NCI-H510A (cell line): Measurements from ENCODE around the gene ADGRE3.

Experiments used
- DNase-seq: peaks from one replicate; lab custom pipeline; 2025; lab: John Stamatoyannopoulos, UW

ADGRE3 gene

GRCh38 chr19:14674764-14675163, at the start of gene ADGRE3:
Gene ADGRE3, minus strand, starts transcription at chr19:14674844. Its CDS starts 74 bp downstream, at chr19:14674770.
- no peak for DNase-seq

GRCh38 chr19:14722127-14722526, 47.5 kb upstream of the ADGRE3 start:
- DNase-seq: no peak

- DNase-seq: no peak
Observed at GRCh38 chr19:14719162-14719561, 44.5 kb upstream of the ADGRE3 start.

- no peak for DNase-seq
Observed at GRCh38 chr19:14718522-14719116, 44.0 kb upstream of the ADGRE3 start.

- no peak for DNase-seq
Observed at GRCh38 chr19:14715841-14716240, 41.2 kb upstream of the ADGRE3 start.

- DNase-seq: no peak
Observed at GRCh38 chr19:14704450-14704849, 29.8 kb upstream of the ADGRE3 start.

- DNase-seq: no peak
Observed at GRCh38 chr19:14703833-14704232, 29.2 kb upstream of the ADGRE3 start.

GRCh38 chr19:14700711-14701375, 26.2 kb upstream of the ADGRE3 start:
- DNase-seq: no peak

- DNase-seq: no peak
Observed at GRCh38 chr19:14699641-14700040, 25.0 kb upstream of the ADGRE3 start.

- no peak for DNase-seq
Observed at GRCh38 chr19:14695471-14695870, 20.8 kb upstream of the ADGRE3 start.

GRCh38 chr19:14694641-14695266, 20.1 kb upstream of the ADGRE3 start:
- DNase-seq: no peak

GRCh38 chr19:14689598-14690503, 15.2 kb upstream of the ADGRE3 start, which contains the start of gene ZNF333:
Gene ZNF333, plus strand, starts transcription at chr19:14690048. Its CDS starts 3,444 bp downstream, at chr19:14693492.
- DNase-seq: peak; percentile 74

- no peak for DNase-seq
Observed at GRCh38 chr19:14686411-14686810, 11.8 kb upstream of the ADGRE3 start.

- DNase-seq: no peak
Observed at GRCh38 chr19:14683439-14683838, 8.8 kb upstream of the ADGRE3 start.

GRCh38 chr19:14682084-14682483, 7.4 kb upstream of the ADGRE3 start:
- DNase-seq: no peak

GRCh38 chr19:14678199-14678598, 3.6 kb upstream of the ADGRE3 start:
- DNase-seq: no peak

GRCh38 chr19:14677464-14677863, 2.8 kb upstream of the ADGRE3 start:
- no peak for DNase-seq

GRCh38 chr19:14676762-14677161, 2.1 kb upstream of the ADGRE3 start:
- DNase-seq: no peak

GRCh38 chr19:14673088-14673487, 1.6 kb downstream of the ADGRE3 start:
- no peak for DNase-seq

GRCh38 chr19:14672188-14672872, 2.3 kb downstream of the ADGRE3 start:
- no peak for DNase-seq

- DNase-seq: no peak
Observed at GRCh38 chr19:14670408-14670807, 4.2 kb downstream of the ADGRE3 start.

- no peak for DNase-seq
Observed at GRCh38 chr19:14669940-14670339, 4.7 kb downstream of the ADGRE3 start.
